HG03565 (cell line): ENCODE measurements around the gene DENND5B.
"Not testable (repeated sequence)": the region's sequence is repeated elsewhere in the genome, so short reads cannot be mapped to it uniquely, and the experiment has no call there.

Experiments
- ATAC-seq: cut with Tn5 transposase; IDR thresholded peaks from one replicate; pipeline ENCODE4 v1.9.1; 2021; ENCODE audit warnings: mild to moderate bottlenecking, moderate library complexity; ENCODE audit not compliant: unreplicated experiment

DENND5B gene

GRCh38 chr12:31476437-31476836, 114.5 kb downstream of the DENND5B start:
- ATAC-seq, result no peak

- not testable (repeated sequence) for ATAC-seq
These were observed 115.3 kb downstream of the DENND5B start for GRCh38 chr12:31475610-31476009.

- ATAC-seq, result no peak
These were observed 116.2 kb downstream of the DENND5B start for GRCh38 chr12:31474751-31475150.

- no peak for ATAC-seq
These were observed 119.1 kb downstream of the DENND5B start for GRCh38 chr12:31471823-31472222.

GRCh38 chr12:31471051-31471450, 119.9 kb downstream of the DENND5B start:
- no peak for ATAC-seq

- no peak for ATAC-seq
These were observed 120.5 kb downstream of the DENND5B start for GRCh38 chr12:31470459-31470858.

- ATAC-seq, result no peak
These were observed 124.2 kb downstream of the DENND5B start for GRCh38 chr12:31466768-31467167.

GRCh38 chr12:31465002-31465401, 125.9 kb downstream of the DENND5B start:
- no peak for ATAC-seq

- no peak for ATAC-seq
These were observed 130.9 kb downstream of the DENND5B start for GRCh38 chr12:31460024-31460423.

GRCh38 chr12:31456562-31456961, 134.4 kb downstream of the DENND5B start:
- ATAC-seq, result no peak

- ATAC-seq, result no peak
These were observed 146.2 kb downstream of the DENND5B start for GRCh38 chr12:31444736-31445135.

- no peak for ATAC-seq
These were observed 150.3 kb downstream of the DENND5B start for GRCh38 chr12:31440586-31440985.

- ATAC-seq, result no peak
These were observed 150.8 kb downstream of the DENND5B start for GRCh38 chr12:31440134-31440533.

- ATAC-seq, result no peak
These were observed 159.2 kb downstream of the DENND5B start for GRCh38 chr12:31431721-31432240.

GRCh38 chr12:31423405-31423804, 167.5 kb downstream of the DENND5B start:
- ATAC-seq, result no peak

- ATAC-seq, result no peak
These were observed 178.6 kb downstream of the DENND5B start for GRCh38 chr12:31412292-31412801.

- no peak for ATAC-seq
These were observed 182.2 kb downstream of the DENND5B start for GRCh38 chr12:31408763-31409162.

GRCh38 chr12:31407562-31407961, 183.4 kb downstream of the DENND5B start:
- no peak for ATAC-seq

- peak; percentile 66 for ATAC-seq
These were observed 184.6 kb downstream of the DENND5B start for GRCh38 chr12:31406345-31406744.

- ATAC-seq, result no peak
These were observed 185.9 kb downstream of the DENND5B start for GRCh38 chr12:31405021-31405420.

- ATAC-seq, result peak; percentile 87
These were observed 187.8 kb downstream of the DENND5B start for GRCh38 chr12:31403099-31403607.

- ATAC-seq, result no peak
These were observed 197.9 kb downstream of the DENND5B start for GRCh38 chr12:31393004-31393550.

- no peak for ATAC-seq
These were observed 199.9 kb downstream of the DENND5B start for GRCh38 chr12:31390991-31391390.
